Endodermal cell (in vitro differentiated cells): Measurements from ENCODE around the gene CMIP. TPM values are rescaled to one million over a fixed set of nuclear protein-coding genes. Genes with fewer than 3 reads are reported as not detected.

Experiments used
- DNase-seq: peaks from one replicate; pipeline ENCODE4 v3.0.0-alpha.2; 2017
- H3K27ac ChIP-seq: 2 replicates; pipeline ENCODE4 v1.5.1; 2013; ENCODE audit warnings: mild to moderate bottlenecking, low read depth, low read length, moderate library complexity
- H3K27me3 ChIP-seq: 2 replicates; pipeline ENCODE4 v1.6.1; 2013; ENCODE audit warnings: mild to moderate bottlenecking, low read length, moderate library complexity; ENCODE audit not compliant: insufficient read depth, control insufficient read depth, poor library complexity, severe bottlenecking
- H3K36me3 ChIP-seq: 2 replicates; pipeline ENCODE4 v1.7.0; 2013; ENCODE audit warnings: mild to moderate bottlenecking, low read length, moderate library complexity; ENCODE audit not compliant: control insufficient read depth, insufficient read depth
- H3K4me1 ChIP-seq: one replicate; pipeline ENCODE4 v1.7.0; 2013; ENCODE audit warnings: low read length; ENCODE audit not compliant: control insufficient read depth, insufficient read depth
- H3K4me3 ChIP-seq: 2 replicates; pipeline ENCODE4 v1.5.1; 2013; ENCODE audit warnings: mild to moderate bottlenecking, low read length, moderate library complexity
- H3K9ac ChIP-seq: 2 replicates; pipeline ENCODE4 v1.6.1; 2013; ENCODE audit warnings: mild to moderate bottlenecking, low read length, moderate library complexity; ENCODE audit not compliant: poor library complexity, severe bottlenecking; ENCODE audit errors: extremely low read depth
- H3K9me3 ChIP-seq: 2 replicates; pipeline ENCODE4 v1.6.1; 2013; ENCODE audit warnings: mild to moderate bottlenecking, low read length, moderate library complexity; ENCODE audit not compliant: control insufficient read depth
- H3K27ac Mint-ChIP-seq: 2 replicates; pipeline ENCODE4 v1.8.0; 2020; ENCODE audit warnings: mixed read lengths
- H3K27me3 Mint-ChIP-seq: 2 replicates; pipeline ENCODE4 v1.8.0; 2021; ENCODE audit warnings: mild to moderate bottlenecking, mixed read lengths; ENCODE audit not compliant: insufficient read depth
- H3K36me3 Mint-ChIP-seq: 2 replicates; pipeline ENCODE4 v1.8.0; 2020; ENCODE audit warnings: low read depth, mixed read lengths
- H3K4me1 Mint-ChIP-seq: 2 replicates; pipeline ENCODE4 v1.8.0; 2020; ENCODE audit warnings: mixed read lengths
- H3K4me3 Mint-ChIP-seq: 2 replicates; pipeline ENCODE4 v1.8.0; 2020; ENCODE audit warnings: mild to moderate bottlenecking, moderate library complexity, mixed read lengths
- H3K9me3 Mint-ChIP-seq: 2 replicates; pipeline ENCODE4 v1.8.0; 2020; ENCODE audit warnings: mild to moderate bottlenecking, mixed read lengths
- CTCF ChIP-seq: fragments of 200-600 bp; sonication (generic); conservative IDR thresholded peaks from 2 replicates; pipeline ENCODE4 v1.5.0; 2021; ENCODE audit warnings: antibody characterized with exemption, mild to moderate bottlenecking
- WGBS, 2 experiments: methylation state at CpG; one replicate each; pipeline versions ENCODE4 v1.1.5 to v1.1.7; 2013; ENCODE audit warnings: missing lambda C conversion rate in 2 of 2, mixed read lengths in 1 of 2; ENCODE audit not compliant: insufficient coverage in 1 of 2, insufficient read length in 1 of 2; 5-methylcytosine and 5-hydroxymethylcytosine counted together
- total RNA-seq, 2 donors: library from RNA; stranded (reverse); fragmentation: NEBNext Ultra II Directional in 1 of 2; extraction: Animal tissue kit (Norgen Biotek cat#: 25700) in 1 of 2; gene quantifications; 2 replicates in 1 of 2; 3 replicates in 1 of 2; pipeline ENCODE4 v1.2.1, GENCODE V29; 2021

Gene CMIP
- total RNA-seq, 2 donors from 2014 or later, result 64.0 to 64.7 TPM

DNA sequence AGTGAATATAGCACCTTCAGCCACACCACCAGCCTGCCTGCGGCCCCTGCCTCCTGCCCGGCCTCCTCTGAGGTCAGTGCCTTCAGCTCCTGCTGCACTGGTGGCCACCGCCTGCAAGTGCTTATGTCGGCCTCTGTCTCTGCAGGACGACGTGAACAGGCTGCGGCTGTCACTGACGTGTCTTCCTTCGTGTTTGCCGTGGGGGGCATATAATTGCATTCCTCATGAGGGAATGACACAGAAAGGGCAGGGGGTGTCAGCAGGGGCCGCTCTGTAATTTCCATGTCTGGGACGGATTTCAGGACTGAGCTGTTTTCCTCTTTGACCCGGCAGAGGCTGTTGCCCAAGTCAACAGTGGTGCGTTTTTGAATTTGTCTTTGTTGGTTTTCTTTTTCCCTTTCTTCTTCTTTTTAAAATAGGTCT lies 28.5 kb downstream of the CMIP start:
- H3K27ac Mint-ChIP-seq, result no peak overlapping the region
- 73 to 87% methylated on average over 4 to 13 of the region's 14 CpGs for WGBS, 2 experiments
- H3K9me3 ChIP-seq, result no peaks in the 10 kb centered on the region
- peaks cover 5% of the 10 kb centered on the region for H3K4me1 ChIP-seq
- no peaks in the 10 kb centered on the region for H3K27me3 Mint-ChIP-seq
- H3K4me3 Mint-ChIP-seq, result no peak overlapping the region
- H3K36me3 ChIP-seq, result peaks cover 26% of the 10 kb centered on the region
- no peaks in the 10 kb centered on the region for H3K9me3 Mint-ChIP-seq
- H3K4me3 ChIP-seq, result no peak overlapping the region
- H3K27ac ChIP-seq, result no peak overlapping the region
- DNase-seq, result no peak
- peaks cover 19% of the 10 kb centered on the region for H3K4me1 Mint-ChIP-seq
- no peak overlapping the region for H3K9ac ChIP-seq
- no peaks in the 10 kb centered on the region for H3K27me3 ChIP-seq
- peaks cover 27% of the 10 kb centered on the region for H3K36me3 Mint-ChIP-seq
- TF ChIP-seq CTCF, result no peak

DNA sequence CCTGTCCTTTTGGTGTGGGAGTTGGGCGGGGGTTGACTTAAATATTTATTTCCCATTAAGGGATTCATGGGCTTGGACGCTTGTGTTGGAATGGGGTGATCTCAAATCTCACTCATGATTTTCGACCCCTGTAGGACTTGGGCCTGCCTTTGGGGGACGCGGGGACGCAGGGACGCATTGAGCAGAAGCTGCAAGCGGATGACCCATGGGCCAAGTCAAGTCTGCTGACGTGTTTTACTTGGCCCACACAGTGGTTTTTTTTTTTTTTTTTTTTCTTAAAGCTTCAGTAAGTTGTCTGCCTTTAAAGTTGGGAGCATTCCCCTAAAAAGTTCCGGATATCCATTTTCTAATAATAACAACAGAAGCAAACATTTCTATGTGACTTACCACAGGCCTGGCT lies 28.9 kb downstream of the CMIP start:
- Histone ChIP-seq H3K9me3 (no peaks in the 10 kb centered on the region), H3K36me3 (peaks cover 26% of the 10 kb centered on the region), H3K27ac (no peak overlapping the region), H3K4me1 (peaks cover 5% of the 10 kb centered on the region), H3K27me3 (no peaks in the 10 kb centered on the region), H3K4me3 (no peak overlapping the region), H3K9ac (no peak overlapping the region)
- TF ChIP-seq CTCF, result no peak
- 82 to 98% methylated on average over 8 to 10 of the region's 10 CpGs for WGBS, 2 experiments
- Mint-ChIP-seq H3K9me3 (no peaks in the 10 kb centered on the region), H3K27me3 (no peaks in the 10 kb centered on the region), H3K4me1 (peaks cover 20% of the 10 kb centered on the region), H3K4me3 (no peak overlapping the region), H3K36me3 (peaks cover 27% of the 10 kb centered on the region), H3K27ac (no peak overlapping the region)
- DNase-seq, result no peak

- Histone ChIP-seq H3K27me3 (no peaks in the 10 kb centered on the region), H3K9me3 (no peaks in the 10 kb centered on the region), H3K4me3 (no peak overlapping the region), H3K27ac (no peak overlapping the region), H3K4me1 (peaks cover 5% of the 10 kb centered on the region), H3K9ac (no peak overlapping the region), H3K36me3 (peaks cover 29% of the 10 kb centered on the region)
- Mint-ChIP-seq H3K36me3 (peaks cover 27% of the 10 kb centered on the region), H3K4me3 (no peak overlapping the region), H3K4me1 (peaks cover 26% of the 10 kb centered on the region), H3K27ac (no peak overlapping the region), H3K27me3 (no peaks in the 10 kb centered on the region), H3K9me3 (no peaks in the 10 kb centered on the region)
- TF ChIP-seq CTCF, result no peak
- DNase-seq, result no peak
- 89 to 93% methylated on average over 4 to 19 of the region's 20 CpGs for WGBS, 2 experiments
These were observed 29.7 kb downstream of the CMIP start for GRCh38 chr16:81473969-81474959.
